H1 (cell line): Measurements from ENCODE around the gene VMP1. TPM values are rescaled to one million over a fixed set of nuclear protein-coding genes. Genes with fewer than 3 reads are reported as not detected.

Experiments used
- CTCF ChIA-PET: fragments of 300-600 bp; sonication (Branson Sonifier 250); formaldehyde crosslinking; loops from one replicate; lab custom pipeline; 2021; ENCODE audit not compliant: partially characterized antibody; lab: Charles Lee
- POLR2A ChIA-PET: fragments of 300-600 bp; sonication (Branson Sonifier 250); formaldehyde crosslinking; loops from one replicate; lab custom pipeline; 2021; ENCODE audit warnings: inconsistent platforms; ENCODE audit not compliant: partially characterized antibody; lab: Charles Lee
- DNase-seq, 2 experiments: peaks; one replicate each; pipeline versions ENCODE4 v3.0.0 to v3.0.0-alpha.2; 2010 to 2022; ENCODE audit warnings: low spot score in 2 of 2, low read depth in 1 of 2, mixed read lengths in 1 of 2
- FAIRE-seq: peaks from 2 replicates; lab custom pipeline; 2011; peaks lifted over from hg19 to GRCh38; lab: Jason Lieb, UNC
- H2AFZ ChIP-seq: 2 replicates; pipeline ENCODE4 v1.8.1; 2012; ENCODE audit warnings: low read length, inconsistent platforms
- H2AK5ac ChIP-seq: 2 replicates; pipeline ENCODE4 v1.6.1; 2013; ENCODE audit warnings: low read depth, low read length
- H2BK120ac ChIP-seq: replicated peaks from 2 replicates; pipeline ENCODE3; 2013; ENCODE audit warnings: low read depth, low read length, inconsistent platforms
- H2BK12ac ChIP-seq: 2 replicates; pipeline ENCODE4 v1.6.1; 2013; ENCODE audit warnings: low read depth, low read length
- H2BK15ac ChIP-seq: 2 replicates; pipeline ENCODE4 v1.6.1; 2013; ENCODE audit warnings: low read length
- H2BK20ac ChIP-seq: 2 replicates; pipeline ENCODE4 v1.6.1; 2013; ENCODE audit warnings: low read length
- H2BK5ac ChIP-seq: 2 replicates; pipeline ENCODE4 v1.6.1; 2013; ENCODE audit warnings: low read depth, low read length
- H3K14ac ChIP-seq: 2 replicates; pipeline ENCODE4 v1.6.1; 2013; ENCODE audit warnings: inconsistent platforms; ENCODE audit not compliant: insufficient read length
- H3K18ac ChIP-seq: 2 replicates; pipeline ENCODE4 v1.6.1; 2013; ENCODE audit warnings: low read length; ENCODE audit errors: extremely low read depth
- H3K23ac ChIP-seq: 2 replicates; pipeline ENCODE4 v1.6.1; 2013; ENCODE audit warnings: inconsistent platforms; ENCODE audit not compliant: insufficient read length
- H3K23me2 ChIP-seq: 2 replicates; pipeline ENCODE4 v1.6.1; 2013; ENCODE audit warnings: low read depth, low read length
- H3K27ac ChIP-seq: 2 replicates; pipeline ENCODE4 v1.6.1; 2011; ENCODE audit warnings: low read depth, low read length, inconsistent platforms
- H3K27me3 ChIP-seq, 4 experiments: replicated peaks in 1 of 4; 1 replicate in 1 of 4; 2 replicates in 3 of 4; pipeline versions ENCODE4 v1.6.1 to v1.8.1; 2011 to 2013; ENCODE audit warnings: low read length in 3 of 4, mild to moderate bottlenecking in 3 of 4, inconsistent platforms in 2 of 4, mixed read lengths in 2 of 4, moderate library complexity in 1 of 4; ENCODE audit not compliant: control insufficient read depth in 3 of 4, insufficient read depth in 3 of 4; ENCODE audit errors: extremely low read depth in 1 of 4
- H3K36me3 ChIP-seq, 4 experiments: 2 replicates each; pipeline versions ENCODE4 v1.6.1 to v1.8.1; 2011 to 2013; ENCODE audit warnings: mild to moderate bottlenecking in 4 of 4, low read length in 3 of 4, moderate library complexity in 2 of 4, control low read depth in 1 of 4, inconsistent platforms in 1 of 4; ENCODE audit not compliant: insufficient read depth in 4 of 4, control insufficient read depth in 2 of 4
- H3K4ac ChIP-seq: replicated peaks from 2 replicates; pipeline ENCODE3; 2013; ENCODE audit warnings: low read length, low read depth, mixed read lengths, inconsistent platforms; ENCODE audit not compliant: insufficient read length
- H3K4me1 ChIP-seq, 4 experiments: replicated peaks in 1 of 4; 1 replicate in 1 of 4; 2 replicates in 3 of 4; pipeline versions ENCODE4 v1.6.1 to v1.8.1; 2011 to 2013; ENCODE audit warnings: low read length in 3 of 4, inconsistent platforms in 2 of 4, mixed read lengths in 1 of 4; ENCODE audit not compliant: insufficient read depth in 4 of 4, control insufficient read depth in 3 of 4
- H3K4me2 ChIP-seq, 2 experiments: 2 replicates each; pipeline versions ENCODE4 v1.6.1 to v1.8.1; 2011 to 2013; ENCODE audit warnings: low read depth in 2 of 2, low read length in 2 of 2, control low read depth in 1 of 2, inconsistent platforms in 1 of 2, mild to moderate bottlenecking in 1 of 2; ENCODE audit not compliant: insufficient read depth in 1 of 2
- H3K4me3 ChIP-seq, 4 experiments: fragments of 200-600, 300-600 bp in 1 of 4; sonication (generic), shearing (Covaris generic), sonication (Bioruptor Twin) in 1 of 4; 2 replicates each; pipeline versions ENCODE4 v1.5.1 to v1.8.1; 2011 to 2016; ENCODE audit warnings: low read length in 4 of 4, low read depth in 3 of 4, control low read depth in 2 of 4, inconsistent platforms in 2 of 4, mild to moderate bottlenecking in 2 of 4, mixed read lengths in 1 of 4, moderate library complexity in 1 of 4; ENCODE audit not compliant: insufficient read depth in 2 of 4; ENCODE audit errors: extremely low read depth in 1 of 4
- H3K56ac ChIP-seq: replicated peaks from 2 replicates; pipeline ENCODE3; 2013; ENCODE audit warnings: low read depth, mild to moderate bottlenecking, mixed read lengths, low read length, inconsistent platforms; ENCODE audit not compliant: insufficient read length
- H3K79me1 ChIP-seq: 2 replicates; pipeline ENCODE4 v1.6.1; 2013; ENCODE audit warnings: low read depth, low read length, control low read depth
- H3K79me2 ChIP-seq, 2 experiments: 2 replicates each; pipeline versions ENCODE4 v1.6.1 to v1.8.1; 2012 to 2013; ENCODE audit warnings: low read length in 2 of 2, mild to moderate bottlenecking in 2 of 2, inconsistent platforms in 1 of 2; ENCODE audit not compliant: insufficient read depth in 2 of 2, control insufficient read depth in 1 of 2
- H3K9ac ChIP-seq, 4 experiments: replicated peaks in 1 of 4; 1 replicate in 1 of 4; 2 replicates in 3 of 4; pipeline versions ENCODE4 v1.6.1 to v1.8.1; 2011 to 2013; ENCODE audit warnings: low read depth in 3 of 4, low read length in 3 of 4, control low read depth in 2 of 4, mild to moderate bottlenecking in 2 of 4, moderate library complexity in 2 of 4, inconsistent platforms in 1 of 4; ENCODE audit errors: extremely low read depth in 1 of 4
- H3K9me3 ChIP-seq, 2 experiments: 2 replicates each; pipeline versions ENCODE4 v1.6.1 to v1.8.1; 2012 to 2013; ENCODE audit warnings: mild to moderate bottlenecking in 2 of 2, moderate library complexity in 2 of 2, control low read depth in 1 of 2, inconsistent platforms in 1 of 2, low read depth in 1 of 2, low read length in 1 of 2, mixed read lengths in 1 of 2; ENCODE audit not compliant: insufficient read depth in 2 of 2
- H4K20me1 ChIP-seq, 2 experiments: replicated peaks in 1 of 2; 2 replicates each; pipeline versions ENCODE3 to v1.8.1; 2011 to 2013; ENCODE audit warnings: inconsistent platforms in 2 of 2, low read length in 2 of 2, mild to moderate bottlenecking in 1 of 2; ENCODE audit not compliant: insufficient read depth in 2 of 2, control insufficient read depth in 1 of 2
- H4K5ac ChIP-seq: 2 replicates; pipeline ENCODE4 v1.6.1; 2013; ENCODE audit warnings: low read length, low read depth, mixed read lengths, inconsistent platforms; ENCODE audit not compliant: insufficient read length
- H4K8ac ChIP-seq: 2 replicates; pipeline ENCODE4 v1.8.0; 2013; ENCODE audit warnings: mild to moderate bottlenecking, moderate library complexity, low read length, inconsistent platforms; ENCODE audit not compliant: insufficient read depth; ENCODE audit errors: extremely low read depth
- H4K91ac ChIP-seq: replicated peaks from 2 replicates; pipeline ENCODE3; 2013; ENCODE audit warnings: low read length, mixed read lengths, inconsistent platforms; ENCODE audit not compliant: insufficient read length
- ATF3 ChIP-seq: IDR thresholded peaks from 2 replicates; pipeline ENCODE4 v1.6.1; 2011; ENCODE audit warnings: low read depth, mild to moderate bottlenecking, low read length; ENCODE audit not compliant: insufficient read depth
- NANOG ChIP-seq: IDR thresholded peaks from 2 replicates; pipeline ENCODE4 v1.6.1; 2011; ENCODE audit warnings: low read length, low read depth, mild to moderate bottlenecking, inconsistent platforms; ENCODE audit not compliant: insufficient read depth, poor library complexity, severe bottlenecking
- WGBS, 2 experiments: shearing (Covaris generic) in 1 of 2; methylation state at CpG; one replicate each; pipeline versions ENCODE4 v1.1.6 to v1.1.7; 2013 to 2015; ENCODE audit warnings: low lambda C conversion rate in 2 of 2, mixed read lengths in 2 of 2, inconsistent platforms in 1 of 2, low coverage in 1 of 2, missing lambda C conversion rate in 1 of 2; ENCODE audit not compliant: insufficient replicate concordance in 2 of 2, insufficient coverage in 1 of 2, insufficient read length in 1 of 2; ENCODE audit errors: extremely low coverage in 1 of 2, missing lambda C conversion rate in 1 of 2; 5-methylcytosine and 5-hydroxymethylcytosine counted together
- polyA plus RNA-seq, 7 experiments: library from polyadenylated mRNA; depleted of rRNA in 3 of 7; stranded (reverse) in 5 of 7; unstranded in 2 of 7; fragments of >200 nt in 5 of 7; fragments of 200-250 nt in 2 of 7; gene quantifications; 1 replicate in 5 of 7; 2 replicates in 1 of 7; 4 replicates in 1 of 7; pipeline versions ENCODE4 v1.2.1 to v1.2.3, GENCODE V29; 2011 to 2013; ENCODE audit warnings: missing spikeins in 2 of 7, mixed read lengths in 2 of 7
- total RNA-seq: library from RNA; stranded (reverse); fragmentation: NEBNext Ultra II Directional; extraction: Animal tissue kit (Norgen Biotek cat#: 25700); gene quantifications from 2 replicates; pipeline ENCODE4 v1.2.1, GENCODE V29; 2021

VMP1 gene
- total and polyA plus RNA-seq, 2 of the 8 experiments (the other 6 are each of a cell fraction or from before 2014, with no cell fraction given): 45.0 to 92.7 TPM

- no peak overlapping the region for H3K4ac ChIP-seq
- no peaks in the 10 kb centered on the region for H3K79me1 ChIP-seq
- H2BK120ac ChIP-seq: no peak overlapping the region
- no peak overlapping the region for H2BK15ac ChIP-seq
- H3K23ac ChIP-seq: no peak overlapping the region
- H3K14ac ChIP-seq: no peak overlapping the region
- FAIRE-seq: no peak
- H3K4me1 ChIP-seq: peaks cover 7 to 15% (median 10%) of the 10 kb centered on the region in 4 experiments; a peak in 6 of 7 replicates
- no peak overlapping the region for H3K18ac ChIP-seq
- H3K4me3 ChIP-seq: no peak overlapping the region
- H3K9me3 ChIP-seq: no peaks in the 10 kb centered on the region
- H4K91ac ChIP-seq: no peak overlapping the region
- no peaks in the 10 kb centered on the region for H3K27me3 ChIP-seq
- no peak overlapping the region for H3K56ac ChIP-seq
- H2AK5ac ChIP-seq: no peak overlapping the region
- no peaks in the 10 kb centered on the region for H3K36me3 ChIP-seq
- H3K27ac ChIP-seq: no peak overlapping the region
- H3K79me2 ChIP-seq: no peaks in the 10 kb centered on the region
- no peak overlapping the region for H4K5ac ChIP-seq
- H2BK12ac ChIP-seq: no peak overlapping the region
- H3K4me2 ChIP-seq: no peak overlapping the region
- H3K9ac ChIP-seq: no peak overlapping the region
- no peak overlapping the region for H2AFZ ChIP-seq
- no peak overlapping the region for H2BK5ac ChIP-seq
- no peak overlapping the region for H2BK20ac ChIP-seq
- no peak for DNase-seq
- WGBS, 2 experiments: 90% methylated on average over 6 of the region's 6 CpGs; no CpG with 5 or more reads in 1 of the 2 experiments
- H3K23me2 ChIP-seq: no peaks in the 10 kb centered on the region
- H4K8ac ChIP-seq: no peak overlapping the region
- ChIA-PET POLR2A (no interaction called here), CTCF (interaction anchor here (0.7 to 2.2 kb wide), 4 partner anchors 9 to 94 kb away, joined by 3 to 8 read pairs (median 4); no protein-coding TSS in a partner anchor)
- no peaks in the 10 kb centered on the region for H4K20me1 ChIP-seq
- TF ChIP-seq ATF3 (no peak), NANOG (no peak)
These were observed 140.9 kb downstream of the VMP1 start for GRCh38 chr17:59848385-59848668.
